IPS-NIHi7 (cell line): ENCODE measurements around the gene KLHL41.
A peak's percentile ranks its signal among the peaks of the same experiment; 100 is the strongest.
"Not testable (repeated sequence)": the region's sequence is repeated elsewhere in the genome, so short reads cannot be mapped to it uniquely, and the experiment has no call there.

Source experiments
- DNase-seq: peaks from one replicate; pipeline ENCODE4 v3.0.0; 2012; ENCODE audit warnings: mixed read lengths; ENCODE audit errors: extremely low spot score

The KLHL41 gene

GRCh38 chr2:169572821-169573159 lies 63.3 kb downstream of the KLHL41 start:
- no peak for DNase-seq

- peak; percentile 87 for DNase-seq
Measured at GRCh38 chr2:169573160-169573973, 63.9 kb downstream of the KLHL41 start, which contains the start of gene FASTKD1. FASTKD1 (minus strand) TSS chr2:169573865; CDS start chr2:169572029, 1,836 bp downstream.

- no peak for DNase-seq
Measured at GRCh38 chr2:169573974-169574299, 64.4 kb downstream of the KLHL41 start.

- DNase-seq, result not testable (repeated sequence)
Measured at GRCh38 chr2:169574539-169574938, 65.0 kb downstream of the KLHL41 start.

GRCh38 chr2:169575264-169575663 lies 65.8 kb downstream of the KLHL41 start:
- not testable (repeated sequence) for DNase-seq
